GM19397 (cell line): ENCODE measurements around the gene KCNJ12.
"Not testable (repeated sequence)": the region's sequence is repeated elsewhere in the genome, so short reads cannot be mapped to it uniquely, and the experiment has no call there.

ENCODE experiments used
- ATAC-seq: cut with Tn5 transposase; IDR thresholded peaks from one replicate; pipeline ENCODE4 v1.9.1; 2021; ENCODE audit warnings: mild to moderate bottlenecking, moderate library complexity; ENCODE audit not compliant: unreplicated experiment

Gene KCNJ12

GRCh38 chr17:21404956-21405731 is 29.0 kb downstream of the KCNJ12 start:
- not testable (repeated sequence) for ATAC-seq

GRCh38 chr17:21405904-21406400 is 29.8 kb downstream of the KCNJ12 start:
- ATAC-seq: not testable (repeated sequence)

DNA sequence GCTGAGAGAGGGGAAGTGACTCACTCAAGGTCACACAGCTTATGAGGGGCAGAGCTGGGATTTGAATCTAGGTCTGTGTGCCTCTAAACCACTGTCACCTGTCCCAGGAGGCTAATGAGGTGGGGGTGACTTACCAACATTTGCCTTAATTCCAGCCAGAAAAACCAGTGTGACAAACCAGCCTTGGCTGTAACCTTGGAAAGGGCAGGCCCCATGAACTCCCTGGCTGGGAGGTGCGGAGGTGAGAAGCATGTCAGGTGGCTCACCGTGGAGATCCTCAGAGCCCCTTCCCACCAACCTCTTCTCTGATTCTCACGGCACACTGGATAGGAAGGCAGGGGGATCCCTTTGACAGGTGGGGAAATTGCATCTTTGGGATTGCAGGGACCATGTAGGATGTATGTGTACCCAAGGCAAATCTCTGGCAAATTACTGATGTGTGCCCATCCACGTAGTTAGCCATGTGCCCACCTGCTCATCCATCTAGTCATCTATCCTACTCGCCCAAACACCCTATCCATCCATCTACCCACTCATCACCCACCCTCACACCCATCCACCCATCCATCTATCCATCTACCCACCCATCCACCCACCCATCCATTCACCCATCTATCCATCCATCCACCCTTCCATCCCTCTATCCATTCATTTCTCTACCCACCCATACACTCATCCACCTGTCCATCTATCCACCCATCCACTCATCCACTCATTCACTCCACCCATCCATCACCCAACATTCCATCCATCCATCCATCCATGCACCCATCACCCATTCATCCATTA is 30.7 kb downstream of the KCNJ12 start:
- not testable (repeated sequence) for ATAC-seq

GRCh38 chr17:21407752-21408151 is 31.6 kb downstream of the KCNJ12 start:
- not testable (repeated sequence) for ATAC-seq

- ATAC-seq: not testable (repeated sequence)
Measured at GRCh38 chr17:21408224-21408623, 32.1 kb downstream of the KCNJ12 start.

GRCh38 chr17:21408766-21409300 is 32.7 kb downstream of the KCNJ12 start:
- ATAC-seq: not testable (repeated sequence)

GRCh38 chr17:21409388-21409787 is 33.2 kb downstream of the KCNJ12 start:
- ATAC-seq: not testable (repeated sequence)

GRCh38 chr17:21409971-21410370 is 33.8 kb downstream of the KCNJ12 start:
- ATAC-seq: not testable (repeated sequence)

DNA sequence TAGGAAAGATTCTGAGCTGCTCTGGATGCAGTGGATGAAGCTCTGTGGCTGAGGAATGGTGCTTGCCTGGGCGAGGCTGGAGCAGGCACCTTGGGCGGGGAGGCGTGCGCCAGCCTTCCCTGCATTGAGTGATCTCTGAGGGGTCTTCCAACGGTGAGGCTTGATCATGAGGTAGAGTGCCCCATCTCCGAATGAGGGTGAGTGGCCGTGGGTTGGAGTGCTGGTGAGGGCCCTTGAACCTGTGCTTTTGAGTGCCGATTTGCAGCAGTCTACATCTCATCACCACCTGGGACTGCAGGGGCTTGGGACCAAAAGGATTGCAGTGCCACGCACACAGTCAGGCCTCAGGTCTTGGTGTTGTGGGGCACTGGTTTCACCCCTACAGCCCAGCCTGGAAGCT is 34.2 kb downstream of the KCNJ12 start:
- ATAC-seq: not testable (repeated sequence)

DNA sequence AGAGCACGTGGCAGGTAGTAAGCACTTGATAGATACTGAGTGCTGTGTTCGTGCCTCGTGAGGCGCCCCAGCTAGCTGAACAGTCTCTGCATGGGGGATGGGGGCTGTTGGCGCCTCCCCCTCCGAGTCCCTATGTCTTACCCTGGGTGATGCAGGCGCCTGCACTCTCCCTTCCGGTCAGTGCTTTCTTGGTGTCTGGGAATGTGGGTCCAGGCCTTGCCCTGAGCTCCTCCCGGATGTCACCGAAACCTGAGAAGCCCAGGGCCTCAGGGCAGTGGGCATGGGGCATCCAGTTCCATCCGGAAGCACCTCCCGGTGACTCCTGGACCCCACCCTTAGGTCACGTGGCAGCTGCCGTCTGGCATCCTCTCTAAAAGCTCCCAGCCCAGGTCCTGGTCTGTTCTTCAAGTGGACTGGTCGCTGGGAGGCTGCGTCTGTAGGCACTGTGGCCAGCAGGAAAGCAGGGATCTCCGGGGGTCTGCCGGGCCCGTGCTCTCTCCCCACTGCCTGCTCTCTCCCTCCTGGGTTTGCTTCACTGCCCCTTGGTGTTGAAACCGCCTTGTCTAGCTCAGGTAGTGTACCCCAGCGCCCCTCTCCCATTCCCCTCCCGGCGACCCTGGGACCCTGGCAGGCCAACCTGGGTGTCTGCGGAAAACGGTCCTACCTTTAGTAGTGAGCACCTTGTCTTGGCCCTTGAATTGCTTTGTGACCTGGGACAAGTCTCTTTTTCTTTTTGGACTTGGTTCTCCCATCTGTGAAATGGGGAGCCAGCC is 34.9 kb downstream of the KCNJ12 start:
- ATAC-seq: not testable (repeated sequence)

- ATAC-seq: not testable (repeated sequence)
Measured at GRCh38 chr17:21411679-21412205, 35.6 kb downstream of the KCNJ12 start.

DNA sequence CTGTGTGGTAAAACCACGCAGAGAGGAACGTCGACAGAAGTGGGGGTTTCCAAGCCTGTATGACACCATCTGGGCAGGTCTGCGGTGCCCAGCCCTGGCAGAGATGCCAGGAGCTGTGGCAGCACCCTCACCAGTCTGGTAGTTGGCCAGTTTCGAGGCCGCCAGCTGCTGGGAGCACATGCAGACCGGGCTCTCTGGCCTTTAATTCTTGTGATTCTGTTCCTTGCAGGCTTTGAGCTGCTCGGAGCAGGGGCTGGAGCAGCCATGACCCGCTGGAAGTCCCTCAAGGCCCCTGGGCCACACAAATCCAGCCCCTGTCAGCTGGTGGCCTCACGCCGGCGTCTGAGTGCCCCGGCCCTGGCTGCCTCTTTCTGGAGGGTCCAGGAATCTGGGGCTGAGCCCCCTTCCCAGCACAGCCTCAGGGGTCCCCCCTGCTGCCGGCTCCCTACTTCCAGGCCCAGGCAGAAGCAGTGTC is 36.1 kb downstream of the KCNJ12 start:
- ATAC-seq: not testable (repeated sequence)

GRCh38 chr17:21413570-21414279 is 37.6 kb downstream of the KCNJ12 start:
- ATAC-seq: not testable (repeated sequence)

GRCh38 chr17:21414616-21415015 is 38.5 kb downstream of the KCNJ12 start:
- ATAC-seq: not testable (repeated sequence)

DNA sequence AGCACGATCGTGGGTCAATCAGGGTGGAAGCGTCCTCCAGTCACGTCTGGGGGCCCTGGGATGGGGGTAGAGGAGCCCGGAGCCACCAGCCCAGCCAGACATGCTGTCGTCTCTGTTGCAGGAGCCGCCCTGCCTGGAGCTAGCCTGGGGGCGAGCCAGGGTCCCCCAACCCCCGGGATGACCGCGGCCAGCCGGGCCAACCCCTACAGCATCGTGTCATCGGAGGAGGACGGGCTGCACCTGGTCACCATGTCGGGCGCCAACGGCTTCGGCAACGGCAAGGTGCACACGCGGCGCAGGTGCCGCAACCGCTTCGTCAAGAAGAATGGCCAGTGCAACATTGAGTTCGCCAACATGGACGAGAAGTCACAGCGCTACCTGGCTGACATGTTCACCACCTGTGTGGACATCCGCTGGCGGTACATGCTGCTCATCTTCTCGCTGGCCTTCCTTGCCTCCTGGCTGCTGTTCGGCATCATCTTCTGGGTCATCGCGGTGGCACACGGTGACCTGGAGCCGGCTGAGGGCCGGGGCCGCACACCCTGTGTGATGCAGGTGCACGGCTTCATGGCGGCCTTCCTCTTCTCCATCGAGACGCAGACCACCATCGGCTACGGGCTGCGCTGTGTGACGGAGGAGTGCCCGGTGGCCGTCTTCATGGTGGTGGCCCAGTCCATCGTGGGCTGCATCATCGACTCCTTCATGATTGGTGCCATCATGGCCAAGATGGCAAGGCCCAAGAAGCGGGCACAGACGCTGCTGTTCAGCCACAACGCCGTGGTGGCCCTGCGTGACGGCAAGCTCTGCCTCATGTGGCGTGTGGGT is 39.2 kb downstream of the KCNJ12 start:
- ATAC-seq: not testable (repeated sequence)

DNA sequence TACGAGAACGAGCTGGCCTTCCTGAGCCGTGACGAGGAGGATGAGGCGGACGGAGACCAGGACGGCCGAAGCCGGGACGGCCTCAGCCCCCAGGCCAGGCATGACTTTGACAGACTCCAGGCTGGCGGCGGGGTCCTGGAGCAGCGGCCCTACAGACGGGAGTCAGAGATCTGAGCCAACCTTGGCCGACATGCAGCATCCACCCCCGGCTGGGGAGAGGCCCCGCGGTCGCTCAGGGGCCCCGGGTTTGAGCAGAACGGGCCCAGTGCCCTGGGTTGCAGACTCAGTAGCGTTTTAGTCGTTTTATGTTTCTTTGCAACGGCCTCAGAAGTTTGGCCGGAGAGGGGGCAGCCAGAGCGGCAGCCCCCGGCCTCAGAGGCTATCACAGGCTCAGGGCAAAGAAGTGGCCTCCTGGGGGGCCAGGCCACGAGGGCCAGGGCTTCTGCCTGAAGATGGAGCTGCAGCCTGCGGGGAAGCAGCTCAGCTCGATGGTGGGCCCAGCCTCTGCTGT is 40.4 kb downstream of the KCNJ12 start:
- not testable (repeated sequence) for ATAC-seq

DNA sequence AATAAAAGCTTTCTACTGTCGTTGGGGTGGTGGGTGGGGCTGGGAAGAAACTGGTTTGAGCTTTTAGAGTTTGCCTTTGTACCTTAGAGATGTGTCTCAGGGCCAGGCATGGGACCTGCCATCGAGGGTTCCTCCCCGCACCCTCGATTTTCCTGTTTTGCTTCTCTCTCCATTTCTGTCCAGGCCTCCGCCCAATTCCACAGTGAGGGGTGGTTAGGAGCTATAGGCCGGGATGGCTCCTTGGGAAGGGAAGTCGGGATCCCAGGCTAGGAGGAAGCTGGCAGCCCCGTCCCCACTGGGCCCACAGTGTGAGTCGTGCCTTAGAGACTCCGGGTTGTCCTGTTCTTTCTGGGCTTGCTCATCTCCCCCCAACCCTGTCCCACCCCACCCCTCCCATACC is 41.2 kb downstream of the KCNJ12 start:
- not testable (repeated sequence) for ATAC-seq

DNA sequence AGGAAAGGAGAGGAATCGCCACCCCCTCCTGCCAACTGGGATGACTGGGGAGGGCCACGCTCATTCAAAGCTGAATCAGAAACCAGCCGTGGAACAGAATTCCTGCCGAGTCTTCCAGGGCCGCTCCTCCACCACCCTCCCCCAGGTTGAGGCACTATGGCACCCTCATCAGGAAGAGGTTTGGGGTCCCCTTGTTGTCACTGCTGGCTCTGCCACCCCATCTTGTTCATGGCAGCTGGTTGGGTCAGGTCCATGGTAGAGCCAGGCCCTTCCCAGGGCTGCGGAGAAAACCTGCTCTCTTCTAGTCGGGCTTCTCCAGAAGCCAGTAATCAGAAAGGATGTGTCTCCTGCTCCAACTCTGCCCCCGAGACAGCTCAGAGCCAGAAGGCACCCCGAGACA is 41.8 kb downstream of the KCNJ12 start:
- ATAC-seq: no peak
